NCI-H446 treated with DMSO at 0.1 percent for 48 hours (cell line): ENCODE data around the gene LY9.
"Not testable (repeated sequence)": the region's sequence is repeated elsewhere in the genome, so short reads cannot be mapped to it uniquely, and the experiment has no call there.

Experiments used
- DNase-seq: peaks from one replicate; lab custom pipeline; 2025; lab: John Stamatoyannopoulos, UW

LY9 gene

GRCh38 chr1:160774886-160775719 is 20.9 kb upstream of the LY9 start:
- no peak for DNase-seq

GRCh38 chr1:160776178-160776577 is 19.8 kb upstream of the LY9 start:
- no peak for DNase-seq

DNA sequence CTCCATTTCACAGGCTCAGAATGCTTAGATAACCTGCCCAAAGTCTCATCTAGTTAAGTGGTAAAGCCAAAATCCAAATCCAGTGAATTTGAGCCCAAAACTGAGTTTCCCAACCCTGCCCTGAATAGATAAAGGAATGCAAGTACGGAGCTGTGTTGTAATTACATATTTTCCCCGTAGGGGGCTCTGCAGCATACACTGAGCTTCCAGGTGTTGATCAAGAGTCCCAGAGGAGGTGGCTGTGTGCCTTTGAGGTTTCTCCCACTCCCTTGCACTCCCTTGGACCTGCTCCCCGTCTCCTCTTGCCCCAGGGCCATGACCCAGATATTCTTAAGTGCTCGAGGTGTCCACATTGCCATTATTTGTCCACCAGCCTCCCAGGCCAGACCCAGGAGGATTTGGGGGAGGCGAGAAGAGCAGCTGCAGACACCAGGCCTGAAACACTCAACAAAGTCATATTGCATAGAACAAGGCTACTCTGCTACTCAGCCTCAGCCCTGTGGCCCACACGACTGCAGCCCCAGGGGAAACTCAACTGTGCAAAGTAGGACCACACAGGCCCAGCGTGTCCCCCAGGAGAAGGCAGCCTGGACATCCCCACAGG is 18.4 kb upstream of the LY9 start:
- no peak for DNase-seq

GRCh38 chr1:160778976-160779375 is 17.0 kb upstream of the LY9 start:
- no peak for DNase-seq

- no peak for DNase-seq
Measured at GRCh38 chr1:160779626-160780397, 16.2 kb upstream of the LY9 start.

GRCh38 chr1:160780398-160780755 is 15.6 kb upstream of the LY9 start:
- no peak for DNase-seq

DNA sequence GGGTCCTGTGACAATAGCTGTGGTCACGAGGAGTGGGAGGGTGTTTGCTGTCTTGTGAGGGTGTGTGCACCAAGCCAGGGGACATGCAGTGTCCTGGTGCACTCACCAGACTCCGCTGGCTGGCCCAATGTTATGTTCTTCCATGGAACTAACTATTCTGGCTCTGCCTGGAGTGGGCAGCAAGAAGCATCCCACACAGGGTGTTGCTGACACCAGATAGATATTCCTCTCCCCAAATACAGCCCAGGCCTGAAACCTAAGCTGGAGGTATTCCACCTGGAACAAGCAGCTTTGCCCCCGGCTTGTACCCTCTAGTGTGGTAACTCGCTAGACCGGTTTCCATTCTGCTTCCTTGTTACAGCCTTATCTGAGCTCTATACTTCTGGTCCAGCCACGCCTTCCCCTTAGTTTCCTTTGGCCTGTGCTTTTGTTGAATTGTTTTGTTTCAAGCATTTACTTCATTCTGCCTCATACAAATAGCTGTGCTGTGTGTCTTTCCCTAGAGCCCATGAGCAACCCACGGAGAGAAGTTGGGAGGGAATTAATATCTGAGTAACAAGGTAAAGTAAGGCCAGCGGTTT is 14.7 kb upstream of the LY9 start:
- no peak for DNase-seq

- DNase-seq, result no peak
Measured at GRCh38 chr1:160781914-160782689, 13.9 kb upstream of the LY9 start.

DNA sequence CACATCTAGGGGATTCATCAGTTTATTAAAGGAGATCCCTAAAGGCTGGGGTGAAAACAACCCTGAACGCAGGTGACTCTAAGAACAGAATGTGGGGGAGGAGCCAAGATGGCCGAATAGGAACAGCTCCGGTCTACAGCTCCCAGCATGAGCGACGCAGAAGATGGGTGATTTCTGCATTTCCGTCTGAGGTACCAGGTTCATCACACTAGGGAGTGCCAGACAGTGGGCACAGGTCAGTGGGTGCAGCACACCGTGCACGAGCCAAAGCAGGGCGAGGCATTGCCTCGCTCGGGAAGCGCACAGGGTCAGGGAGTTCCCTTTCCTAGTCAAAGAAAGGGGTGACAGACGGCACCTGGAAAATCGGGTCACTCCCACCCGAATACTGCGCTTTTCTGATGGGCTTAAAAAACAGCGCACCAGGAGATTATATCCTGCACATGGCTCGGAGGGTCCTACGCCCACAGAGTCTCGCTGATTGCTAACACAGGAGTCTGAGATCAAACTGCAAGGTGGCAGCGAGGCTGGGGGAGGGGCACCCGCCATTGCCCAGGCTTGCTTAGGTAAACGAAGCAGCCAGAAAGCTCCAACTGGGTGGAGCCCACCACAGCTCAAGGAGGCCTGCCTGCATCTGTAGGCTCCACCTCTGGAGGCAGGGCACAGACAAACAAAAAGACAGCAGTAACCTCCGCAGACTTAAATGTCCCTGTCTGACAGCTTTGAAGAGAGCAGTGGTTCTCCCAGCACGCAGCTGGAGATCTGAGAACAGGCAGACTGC is 12.8 kb upstream of the LY9 start:
- not testable (repeated sequence) for DNase-seq

DNA sequence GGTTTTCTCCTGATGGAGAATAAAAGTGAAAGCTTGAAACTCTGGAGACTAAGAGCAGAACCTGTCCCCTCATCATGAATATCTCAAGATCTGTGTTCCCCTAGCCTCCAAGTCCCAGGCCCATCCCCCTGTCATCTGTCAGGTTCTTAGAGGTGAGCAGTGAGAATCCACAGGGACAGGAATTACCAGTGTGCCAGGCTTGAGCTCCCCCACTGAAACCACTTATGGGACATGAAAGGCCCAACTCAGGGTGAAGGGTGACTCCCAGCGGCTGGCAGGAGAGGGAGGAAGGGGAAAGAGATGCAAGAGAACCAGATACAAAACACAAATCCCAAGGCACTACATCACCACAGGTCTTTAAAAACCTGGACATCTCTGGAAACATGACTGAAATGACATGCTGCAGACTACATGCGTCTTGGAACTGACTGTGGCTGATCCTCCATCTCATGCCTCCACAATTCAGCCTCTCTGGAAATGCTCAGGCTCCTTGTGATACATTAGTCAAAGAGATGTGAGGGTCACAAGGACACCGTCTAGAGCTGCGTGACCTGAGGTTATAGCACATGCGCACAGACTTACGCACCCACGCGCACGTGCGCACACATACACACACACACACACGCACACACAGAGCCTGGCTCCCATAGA is 6.8 kb upstream of the LY9 start:
- DNase-seq, result no peak

GRCh38 chr1:160789702-160790611 is 6.0 kb upstream of the LY9 start:
- no peak for DNase-seq

GRCh38 chr1:160794376-160794775 is 1.6 kb upstream of the LY9 start:
- DNase-seq, result no peak

DNA sequence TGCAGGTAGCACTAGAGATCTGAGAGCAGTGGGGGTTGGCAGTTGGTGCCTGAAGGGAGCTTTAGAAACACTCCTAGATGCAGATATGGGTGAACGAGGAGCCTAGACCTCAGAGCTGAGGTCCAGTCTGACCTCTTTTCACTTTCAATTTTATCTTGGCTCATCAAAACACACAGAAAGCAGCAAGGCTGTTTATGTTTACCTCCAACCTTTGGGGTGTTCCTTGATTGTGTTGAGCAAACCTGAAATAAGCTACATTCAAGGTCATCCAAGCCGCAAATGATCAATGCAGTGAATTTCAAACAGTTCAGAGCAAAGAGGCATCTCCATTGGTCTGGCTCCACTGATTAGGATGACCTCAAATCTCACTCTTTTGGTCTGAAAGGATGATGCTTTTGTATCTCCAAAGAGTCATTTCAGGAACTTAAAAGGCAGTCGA is 1.3 kb downstream of the LY9 start:
- DNase-seq, result no peak

GRCh38 chr1:160797861-160798273 is 1.9 kb downstream of the LY9 start:
- no peak for DNase-seq

DNA sequence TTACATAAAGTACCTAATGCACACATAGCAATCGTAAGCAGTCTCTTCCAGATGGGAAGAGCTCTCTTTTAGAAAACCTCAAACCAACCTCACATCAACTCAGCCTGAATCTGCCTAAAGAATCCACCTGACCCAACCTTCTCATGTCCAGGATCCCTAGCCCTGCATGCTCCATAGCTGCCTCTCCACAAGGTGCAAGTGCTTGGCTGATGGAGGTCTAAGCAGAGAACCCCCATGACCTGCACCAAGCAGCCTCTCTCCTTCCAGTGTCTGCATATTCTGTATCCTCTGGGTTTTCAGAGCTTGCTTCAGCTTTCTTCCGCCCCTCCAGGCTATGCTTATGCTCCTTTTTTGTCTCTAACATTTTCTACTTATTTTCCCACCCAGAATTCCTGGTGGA is 2.5 kb downstream of the LY9 start:
- DNase-seq, result no peak

- no peak for DNase-seq
Measured at GRCh38 chr1:160799641-160800040, 3.7 kb downstream of the LY9 start.

DNA sequence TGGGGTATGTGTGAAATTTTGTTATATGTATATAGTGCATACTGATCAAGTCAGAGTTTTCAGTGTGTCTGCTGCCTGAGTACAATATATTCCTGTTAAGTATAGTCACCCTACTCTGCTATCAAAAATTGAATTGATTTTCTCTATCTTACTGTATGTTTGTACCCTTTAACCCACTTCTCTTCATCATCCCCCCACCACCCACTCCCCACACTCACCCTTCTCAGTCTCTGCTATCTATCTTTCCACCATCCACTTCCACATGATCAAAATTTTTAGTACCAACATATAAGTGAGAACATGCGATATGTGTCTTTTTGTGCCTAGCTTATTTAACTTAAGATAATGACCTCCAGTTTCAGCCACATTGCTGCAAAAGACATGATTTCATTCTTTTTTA is 4.2 kb downstream of the LY9 start:
- DNase-seq, result no peak

- DNase-seq, result no peak
Measured at GRCh38 chr1:160800645-160801408, 4.9 kb downstream of the LY9 start.
